Smooth muscle cell (in vitro differentiated cells): ENCODE results near the gene CARMIL1. TPM values are rescaled to one million over a fixed set of nuclear protein-coding genes. Genes with fewer than 3 reads are reported as not detected.

Experiments used
- DNase-seq: peaks from one replicate; lab custom pipeline; 2025; ENCODE audit not compliant: unreplicated experiment; lab: John Stamatoyannopoulos, UW
- H2AFZ ChIP-seq: fragments of 200-600 bp; sonication (generic); 2 replicates; pipeline ENCODE4 v1.6.0; 2016; ENCODE audit warnings: antibody characterized with exemption, low read depth, mild to moderate bottlenecking
- H3F3A ChIP-seq: fragments of 200-600 bp; sonication (generic); 2 replicates; pipeline ENCODE4 v1.6.0; 2017; ENCODE audit warnings: antibody characterized with exemption, low read depth
- H3K27ac ChIP-seq: fragments of 200-600 bp; sonication (generic); 2 replicates; pipeline ENCODE4 v1.5.1; 2016; ENCODE audit warnings: low read depth, mild to moderate bottlenecking
- H3K27me3 ChIP-seq: fragments of 200-600 bp; sonication (generic); 2 replicates; pipeline ENCODE4 v1.6.1; 2016; ENCODE audit warnings: low read depth, mild to moderate bottlenecking
- H3K36me3 ChIP-seq: fragments of 200-600 bp; sonication (generic); 2 replicates; pipeline ENCODE4 v1.5.1; 2016; ENCODE audit warnings: low read depth
- H3K4me1 ChIP-seq: fragments of 200-600 bp; sonication (generic); 2 replicates; pipeline ENCODE4 v1.5.1; 2016; ENCODE audit warnings: low read depth
- H3K4me2 ChIP-seq: fragments of 200-600 bp; sonication (generic); 2 replicates; pipeline ENCODE4 v1.6.0; 2016; ENCODE audit warnings: mild to moderate bottlenecking
- H3K4me3 ChIP-seq: fragments of 200-600 bp; sonication (generic); 2 replicates; pipeline ENCODE4 v1.5.1; 2016; ENCODE audit warnings: mild to moderate bottlenecking
- H3K79me2 ChIP-seq: fragments of 200-600 bp; sonication (generic); 2 replicates; pipeline ENCODE4 v1.6.0; 2016; ENCODE audit warnings: low read depth, mild to moderate bottlenecking
- H3K9ac ChIP-seq: fragments of 200-600 bp; sonication (generic); 2 replicates; pipeline ENCODE4 v1.6.0; 2016; ENCODE audit warnings: low read depth
- H3K9me3 ChIP-seq: fragments of 200-600 bp; sonication (generic); replicated peaks from 2 replicates; pipeline ENCODE4 v1.5.1; 2016; ENCODE audit warnings: low read depth
- H4K20me1 ChIP-seq: fragments of 200-600 bp; sonication (generic); 2 replicates; pipeline ENCODE4 v1.6.0; 2016; ENCODE audit warnings: low read depth
- WGBS: methylation state at CpG from one replicate; pipeline ENCODE4 v1.1.7; 2016; ENCODE audit warnings: low lambda C conversion rate; 5-methylcytosine and 5-hydroxymethylcytosine counted together
- polyA plus RNA-seq: library from polyadenylated mRNA; unstranded; fragments of >200 nt; fragmentation: Nextera tagmentation; extraction: Ambion mirVana; gene quantifications from 2 replicates; pipeline ENCODE4 v1.2.1, GENCODE V29; 2016
- total RNA-seq: library from RNA; depleted of rRNA; stranded (reverse); fragments of >200 nt; gene quantifications from 2 replicates; pipeline ENCODE4 v1.2.3, GENCODE V29; 2014
- TF ChIP-seq, protein P1 (sequence below): fragments of 200-600 bp; sonication (generic); IDR thresholded peaks from 2 replicates; pipeline ENCODE4 v1.5.1; 2017; ENCODE audit warnings: borderline replicate concordance, mild to moderate bottlenecking, antibody characterized with exemption; ENCODE audit not compliant: insufficient read depth, poor library complexity, severe bottlenecking

The CARMIL1 gene
- total and polyA plus RNA-seq, 2 experiments from 2014 or later = 7.6 to 24.1 TPM

DNA sequence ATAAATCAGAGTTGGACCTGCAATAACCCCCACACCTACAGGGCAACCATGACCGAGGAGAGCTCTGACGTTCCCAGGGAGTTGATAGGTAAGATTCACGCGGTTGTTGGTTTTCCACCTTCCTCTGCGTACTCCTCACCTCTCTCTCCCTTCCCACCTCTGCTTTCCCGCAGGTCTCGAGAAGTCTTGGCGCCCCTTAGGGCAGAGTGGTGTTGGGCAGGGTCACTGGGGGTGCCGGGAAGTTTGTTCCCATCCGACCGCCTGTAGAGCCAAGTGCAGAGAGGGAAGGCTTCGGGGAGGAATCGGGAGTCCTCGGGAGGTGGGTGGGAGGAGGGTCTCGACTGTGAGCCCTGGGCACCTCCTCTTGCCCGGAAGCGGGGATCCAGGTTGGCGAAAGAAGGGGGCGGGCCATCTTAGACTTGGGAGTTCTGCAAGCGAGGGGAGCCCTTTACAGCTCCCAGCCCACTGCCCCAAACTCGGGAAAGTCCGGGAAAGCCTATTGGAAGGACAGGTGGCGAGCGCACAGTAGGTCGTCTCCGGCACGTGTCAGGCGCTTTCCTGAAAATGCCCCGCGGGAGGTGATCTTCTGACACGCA lies 672 bp downstream of the CARMIL1 start:
- Histone ChIP-seq H3K9ac (peak overlapping the region; percentile 80), H3K27ac (no peak overlapping the region), H4K20me1 (no peaks in the 10 kb centered on the region), H3K4me2 (peak overlapping the region; percentile 97), H3F3A (no peaks in the 10 kb centered on the region), H3K9me3 (no peaks in the 10 kb centered on the region), H3K36me3 (no peaks in the 10 kb centered on the region), H2AFZ (peak overlapping the region; percentile 93), H3K79me2 (peaks cover 8% of the 10 kb centered on the region), H3K4me3 (peak overlapping the region; percentile 91), H3K27me3 (no peaks in the 10 kb centered on the region), H3K4me1 (peaks cover 8% of the 10 kb centered on the region)
- DNase-seq = no peak
- TF ChIP-seq, protein P1, sequence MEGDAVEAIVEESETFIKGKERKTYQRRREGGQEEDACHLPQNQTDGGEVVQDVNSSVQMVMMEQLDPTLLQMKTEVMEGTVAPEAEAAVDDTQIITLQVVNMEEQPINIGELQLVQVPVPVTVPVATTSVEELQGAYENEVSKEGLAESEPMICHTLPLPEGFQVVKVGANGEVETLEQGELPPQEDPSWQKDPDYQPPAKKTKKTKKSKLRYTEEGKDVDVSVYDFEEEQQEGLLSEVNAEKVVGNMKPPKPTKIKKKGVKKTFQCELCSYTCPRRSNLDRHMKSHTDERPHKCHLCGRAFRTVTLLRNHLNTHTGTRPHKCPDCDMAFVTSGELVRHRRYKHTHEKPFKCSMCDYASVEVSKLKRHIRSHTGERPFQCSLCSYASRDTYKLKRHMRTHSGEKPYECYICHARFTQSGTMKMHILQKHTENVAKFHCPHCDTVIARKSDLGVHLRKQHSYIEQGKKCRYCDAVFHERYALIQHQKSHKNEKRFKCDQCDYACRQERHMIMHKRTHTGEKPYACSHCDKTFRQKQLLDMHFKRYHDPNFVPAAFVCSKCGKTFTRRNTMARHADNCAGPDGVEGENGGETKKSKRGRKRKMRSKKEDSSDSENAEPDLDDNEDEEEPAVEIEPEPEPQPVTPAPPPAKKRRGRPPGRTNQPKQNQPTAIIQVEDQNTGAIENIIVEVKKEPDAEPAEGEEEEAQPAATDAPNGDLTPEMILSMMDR = no peak
- 1% methylated on average over 31 of the region's 31 CpGs for whole genome bisulfite sequencing

DNA sequence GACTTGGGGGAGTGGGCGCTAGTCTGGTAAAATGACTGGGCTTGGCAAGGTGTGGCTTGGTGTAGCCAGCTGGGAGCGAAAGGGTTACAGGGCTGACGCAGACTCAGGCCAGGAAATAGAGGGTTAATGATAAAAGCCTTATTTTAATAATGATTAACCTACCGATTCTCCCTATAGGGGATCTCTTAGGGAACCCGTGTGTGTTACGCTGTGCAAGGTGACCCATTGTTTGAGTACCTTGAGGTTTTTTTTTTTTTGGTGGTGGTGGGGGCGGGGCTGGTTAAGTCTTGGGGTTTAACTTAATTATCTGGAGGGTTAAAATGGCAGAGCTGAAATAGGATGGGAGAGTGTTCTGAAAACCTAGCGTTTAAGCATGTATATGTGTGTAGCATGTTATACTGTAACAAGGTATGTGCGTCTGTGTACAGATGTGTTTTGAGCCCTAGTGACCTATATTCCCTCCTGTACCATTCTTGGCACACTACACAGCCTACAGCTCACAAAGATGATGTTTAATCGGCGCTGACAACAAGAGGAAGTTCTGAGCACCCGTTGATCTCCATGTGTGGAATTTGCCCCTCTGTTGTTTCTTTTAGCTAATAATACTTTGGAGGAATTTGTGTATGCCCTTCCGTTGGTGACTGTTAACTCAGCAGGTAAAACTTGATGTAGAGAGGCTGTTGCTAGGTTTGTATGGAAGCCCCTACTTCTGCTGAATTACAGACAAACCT lies 1.3 kb downstream of the CARMIL1 start:
- H2AFZ ChIP-seq = peak overlapping the region; percentile 93
- no peaks in the 10 kb centered on the region for H3K36me3 ChIP-seq
- DNase-seq = no peak
- TF ChIP-seq, protein P1 = no peak
- H4K20me1 ChIP-seq = no peaks in the 10 kb centered on the region
- peak overlapping the region; percentile 91 for H3K4me3 ChIP-seq
- peaks cover 8% of the 10 kb centered on the region for H3K79me2 ChIP-seq
- H3K9me3 ChIP-seq = no peaks in the 10 kb centered on the region
- peak overlapping the region; percentile 97 for H3K4me2 ChIP-seq
- no peak overlapping the region for H3K9ac ChIP-seq
- no peaks in the 10 kb centered on the region for H3K27me3 ChIP-seq
- H3F3A ChIP-seq = no peaks in the 10 kb centered on the region
- 8% methylated on average over 13 of the region's 13 CpGs for WGBS
- peaks cover 8% of the 10 kb centered on the region for H3K4me1 ChIP-seq
- no peak overlapping the region for H3K27ac ChIP-seq

DNA sequence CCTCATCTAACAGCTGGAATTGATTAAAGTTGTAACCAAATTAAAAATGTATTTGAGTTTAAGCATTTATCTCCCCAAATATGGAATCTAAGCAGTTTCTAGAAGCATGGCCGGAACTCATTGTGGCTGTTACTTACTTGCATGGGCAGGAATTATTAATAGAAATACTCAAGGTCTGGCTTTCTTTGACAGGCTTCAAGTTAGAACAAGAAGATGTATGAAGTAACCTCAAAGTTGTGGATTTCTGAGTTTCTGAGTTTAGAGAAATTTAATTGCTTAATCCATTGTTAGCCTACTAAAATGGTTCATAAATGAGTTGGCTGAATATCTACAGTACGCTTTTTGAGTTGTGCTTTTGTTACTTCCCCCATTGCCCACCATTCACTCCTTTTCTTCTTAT lies 7.7 kb downstream of the CARMIL1 start:
- Histone ChIP-seq H3K36me3 (no peaks in the 10 kb centered on the region), H3K4me1 (no peaks in the 10 kb centered on the region), H3K27me3 (no peaks in the 10 kb centered on the region), H4K20me1 (peaks cover 4% of the 10 kb centered on the region), H3K79me2 (peaks cover 36% of the 10 kb centered on the region), H3K27ac (no peak overlapping the region), H3K4me2 (no peak overlapping the region), H3K4me3 (no peak overlapping the region), H2AFZ (no peak overlapping the region), H3K9me3 (no peaks in the 10 kb centered on the region), H3F3A (no peaks in the 10 kb centered on the region), H3K9ac (no peak overlapping the region)
- TF ChIP-seq, protein P1 = no peak
- 86% methylated on average over 2 of the region's 2 CpGs for WGBS
- DNase-seq = no peak
